Upper lobe of left lung (tissue), 6 donors: ENCODE results near the gene POLA2. TPM values are rescaled to one million over a fixed set of nuclear protein-coding genes. Genes with fewer than 3 reads are reported as not detected.

Experiments
- ATAC-seq, 2 donors: fragments of 200-7000 bp; cut with Tn5 transposase; one replicate each; pipeline ENCODE4 v1.9.1; 2022; ENCODE audit warnings: mild to moderate bottlenecking in 2 of 2, moderate library complexity in 2 of 2; ENCODE audit not compliant: low FRiP score in 2 of 2
- DNase-seq, 2 donors: peaks; one replicate each; pipeline ENCODE4 v3.0.0-alpha.2; 2019 to 2020
- H3K27ac ChIP-seq, 4 donors: fragments of 200-600 bp; sonication (generic); one replicate each; pipeline ENCODE4 v1.5.1; 2016 to 2019
- H3K27me3 ChIP-seq, 4 donors: fragments of 200-600 bp; sonication (generic); one replicate each; pipeline ENCODE4 v1.5.1; 2017 to 2019
- H3K36me3 ChIP-seq, 4 donors: fragments of 200-600 bp; sonication (generic); one replicate each; pipeline ENCODE4 v1.5.1; 2016 to 2019
- H3K4me1 ChIP-seq, 4 donors: fragments of 200-600 bp; sonication (generic); one replicate each; pipeline ENCODE4 v1.5.1; 2018 to 2019
- H3K4me3 ChIP-seq, 4 donors: fragments of 200-600 bp; sonication (generic); one replicate each; pipeline ENCODE4 v1.5.1; 2017 to 2019; ENCODE audit warnings: mild to moderate bottlenecking in 2 of 4, moderate library complexity in 1 of 4
- H3K9me3 ChIP-seq, 4 donors: fragments of 200-600 bp; sonication (generic); one replicate each; pipeline ENCODE4 v1.5.1; 2018 to 2019
- CTCF ChIP-seq, 6 experiments: fragments of 450-650 bp in 4 of 6; fragments of 200-600 bp in 2 of 6; sonication (generic) in 2 of 6; IDR thresholded peaks; one replicate each; pipeline ENCODE4 v1.5.1; 2016 to 2019; ENCODE audit warnings: antibody characterized with exemption in 6 of 6
- EP300 ChIP-seq, 4 donors: sonication (generic); formaldehyde crosslinking; IDR thresholded peaks; one replicate each; pipeline ENCODE4 v1.5.1; 2017; ENCODE audit warnings: antibody characterized with exemption in 4 of 4, control low read depth in 2 of 4
- POLR2A ChIP-seq, 4 donors: fragments of 450-650 bp; IDR thresholded peaks; one replicate each; pipeline ENCODE4 v1.5.1; 2016 to 2017; ENCODE audit warnings: antibody characterized with exemption in 4 of 4, mild to moderate bottlenecking in 2 of 4
- POLR2AphosphoS5 ChIP-seq, 2 donors: sonication (generic); formaldehyde crosslinking; IDR thresholded peaks; one replicate each; pipeline ENCODE4 v1.5.1; 2017; ENCODE audit warnings: antibody characterized with exemption in 2 of 2
- WGBS, 2 donors: methylation state at CpG; one replicate each; pipeline ENCODE4 v1.1.5; 2017 to 2018; 5-methylcytosine and 5-hydroxymethylcytosine counted together
- total RNA-seq, 6 donors: library from RNA; depleted of rRNA in 4 of 6; stranded (reverse); fragments of >200 nt in 4 of 6; gene quantifications; one replicate each; pipeline versions ENCODE4 v1.1.0 to v1.2.1, GENCODE V29; 2016 to 2021
- donor health status: DM: no; HTN: no; CAD: no; lungs with moderate emphysema.
- donor health status: DM: no; HTN: yes; CAD: no; lungs with severe emphysema.

POLA2 gene
- total RNA-seq, 6 donors from 2014 or later = 6.0 to 19.9 (median 8.7) TPM

GRCh38 chr11:65301491-65302329 is 39.9 kb downstream of the POLA2 start:
- peaks cover 0 to 17% (median 4%) of the 10 kb centered on the region in 4 donors for H3K36me3 ChIP-seq
- WGBS, 2 donors = 61 to 66% methylated on average over 7 to 12 of the region's 12 CpGs
- H3K4me1 ChIP-seq = peaks cover 12 to 35% (median 18%) of the 10 kb centered on the region in 4 donors
- no peak overlapping the region for H3K4me3 ChIP-seq
- no peak for TF ChIP-seq POLR2A (IDR thresholded peaks at IDR 0.05)
- TF ChIP-seq EP300 (IDR thresholded peaks at IDR 0.05) = no peak
- TF ChIP-seq CTCF (IDR thresholded peaks at IDR 0.05) = no peak
- no peak for TF ChIP-seq POLR2AphosphoS5 (IDR thresholded peaks at IDR 0.05)
- no peaks in the 10 kb centered on the region for H3K27me3 ChIP-seq
- peak; percentile 27 to 48 for ATAC-seq
- peak overlapping the region; percentile 27 to 40 (median 36) for H3K27ac ChIP-seq
- H3K9me3 ChIP-seq = no peaks in the 10 kb centered on the region
- peak in 1 of 2 donors; percentile 77 for DNase-seq

GRCh38 chr11:65303555-65303954 is 41.8 kb downstream of the POLA2 start:
- DNase-seq (no peak), ATAC-seq (no peak)
- no peaks in the 10 kb centered on the region for H3K9me3 ChIP-seq
- peaks cover 21 to 39% (median 23%) of the 10 kb centered on the region in 4 donors for H3K4me1 ChIP-seq
- no peaks in the 10 kb centered on the region for H3K27me3 ChIP-seq
- no peak overlapping the region for H3K4me3 ChIP-seq
- TF ChIP-seq POLR2A (IDR thresholded peaks at IDR 0.05) (no peak), POLR2AphosphoS5 (IDR thresholded peaks at IDR 0.05) (no peak), CTCF (IDR thresholded peaks at IDR 0.05) (no peak), EP300 (IDR thresholded peaks at IDR 0.05) (no peak)
- no peak overlapping the region for H3K27ac ChIP-seq
- peaks cover 0 to 6% (median 0%) of the 10 kb centered on the region in 4 donors for H3K36me3 ChIP-seq
- WGBS, 2 donors = 84 to 89% methylated on average over 3 of the region's 3 CpGs

GRCh38 chr11:65304110-65304509 is 42.3 kb downstream of the POLA2 start:
- WGBS, 2 donors = 96 to 100% methylated on average over 4 of the region's 4 CpGs
- H3K4me3 ChIP-seq = no peak overlapping the region
- H3K4me1 ChIP-seq = peaks cover 26 to 44% (median 29%) of the 10 kb centered on the region in 4 donors

GRCh38 chr11:65304613-65305012 is 42.9 kb downstream of the POLA2 start:
- Histone ChIP-seq H3K4me1 (peaks cover 29 to 45% (median 32%) of the 10 kb centered on the region in 4 donors), H3K36me3 (peaks cover 0 to 6% (median 0%) of the 10 kb centered on the region in 4 donors), H3K27ac (peak overlapping the region in 1 of 4 donors; percentile 9), H3K4me3 (no peak overlapping the region), H3K27me3 (no peaks in the 10 kb centered on the region), H3K9me3 (no peaks in the 10 kb centered on the region)
- TF ChIP-seq EP300 (IDR thresholded peaks at IDR 0.05) = no peak
- TF ChIP-seq POLR2A (IDR thresholded peaks at IDR 0.05) = no peak
- TF ChIP-seq CTCF (IDR thresholded peaks at IDR 0.05) = no peak
- TF ChIP-seq POLR2AphosphoS5 (IDR thresholded peaks at IDR 0.05) = no peak
- DNase-seq = peak in 1 of 2 donors; percentile 49
- no peak for ATAC-seq
- WGBS, 2 donors = 90 to 96% methylated on average over 6 to 7 of the region's 7 CpGs

More at GRCh38 chr11:65304110-65304509, 42.3 kb downstream of the POLA2 start:
- Histone ChIP-seq H3K36me3 (peaks cover 0 to 6% (median 0%) of the 10 kb centered on the region in 4 donors), H3K27me3 (no peaks in the 10 kb centered on the region), H3K27ac (no peak overlapping the region), H3K9me3 (no peaks in the 10 kb centered on the region)
- DNase-seq (no peak), ATAC-seq (no peak)
- TF ChIP-seq CTCF (IDR thresholded peaks at IDR 0.05) (no peak), EP300 (IDR thresholded peaks at IDR 0.05) (no peak), POLR2A (IDR thresholded peaks at IDR 0.05) (no peak), POLR2AphosphoS5 (IDR thresholded peaks at IDR 0.05) (no peak)
